Stomach (tissue), 9 donors: ENCODE data around the gene EPG5. TPM values are rescaled to one million over a fixed set of nuclear protein-coding genes. Genes with fewer than 3 reads are reported as not detected.
"Not testable (repeated sequence)": the region's sequence is repeated elsewhere in the genome, so short reads cannot be mapped to it uniquely, and the experiment has no call there.

Experiments
- DNase-seq, 2 donors: peaks; one replicate each; pipeline versions ENCODE4 v3.0.0 to v3.0.0-alpha.2; 2013 to 2019
- H3K27ac ChIP-seq, 5 donors: fragments of 200-600 bp in 4 of 5; sonication (generic) in 4 of 5; one replicate each; pipeline ENCODE4 v1.5.1; 2013 to 2019; ENCODE audit warnings: mild to moderate bottlenecking in 1 of 5, moderate library complexity in 1 of 5
- H3K27me3 ChIP-seq, 3 donors: fragments of 200-600 bp; sonication (generic); one replicate each; pipeline ENCODE4 v1.5.1; 2017 to 2019; ENCODE audit warnings: mixed run types in 1 of 3
- H3K36me3 ChIP-seq, 4 donors: fragments of 200-600 bp; sonication (generic); 1 replicate in 3 of 4; 2 replicates in 1 of 4; pipeline ENCODE4 v1.5.1; 2016 to 2019
- H3K4me1 ChIP-seq, 4 donors: fragments of 200-600 bp; sonication (generic); one replicate each; pipeline ENCODE4 v1.5.1; 2016 to 2019
- H3K4me3 ChIP-seq, 4 donors: fragments of 200-600 bp; sonication (generic) in 3 of 4; one replicate each; pipeline ENCODE4 v1.5.1; 2016 to 2019; ENCODE audit warnings: mild to moderate bottlenecking in 1 of 4
- H3K9me3 ChIP-seq, 4 donors: fragments of 200-600 bp; sonication (generic); one replicate each; pipeline ENCODE4 v1.5.1; 2016 to 2019
- CTCF ChIP-seq, 7 experiments: fragments of 450-650 bp in 4 of 7; fragments of 200-600 bp in 3 of 7; sonication (generic) in 3 of 7; IDR thresholded peaks; one replicate each; pipeline ENCODE4 v1.5.1; 2016 to 2019; ENCODE audit warnings: antibody characterized with exemption in 7 of 7, control low read depth in 2 of 7, mild to moderate bottlenecking in 1 of 7
- EP300 ChIP-seq: sonication (generic); formaldehyde crosslinking; IDR thresholded peaks from one replicate; pipeline ENCODE4 v1.6.1; 2017; ENCODE audit warnings: antibody characterized with exemption
- POLR2A ChIP-seq, 4 donors: fragments of 450-650 bp; IDR thresholded peaks; one replicate each; pipeline ENCODE4 v1.6.1; 2016; ENCODE audit warnings: antibody characterized with exemption in 4 of 4, control low read depth in 2 of 4, mild to moderate bottlenecking in 1 of 4, moderate library complexity in 1 of 4
- POLR2AphosphoS5 ChIP-seq, 3 donors: sonication (generic); formaldehyde crosslinking; IDR thresholded peaks; one replicate each; pipeline ENCODE4 v1.6.1; 2016; ENCODE audit warnings: antibody characterized with exemption in 3 of 3
- WGBS, 5 donors: extraction: QIAGEN DNeasy Blood & Tissue Kit in 3 of 5; methylation state at CpG; one replicate each; pipeline versions ENCODE4 v1.1.5 to v1.1.7; 2013 to 2018; 5-methylcytosine and 5-hydroxymethylcytosine counted together
- intact Hi-C: fragments of 100-400 bp; cut with DNase I; formaldehyde crosslinking; loops from one replicate; pipeline ENCODE4 v1.15.1; 2023; ENCODE audit warnings: low total_unique reads
- polyA plus RNA-seq, 3 donors: library from polyadenylated mRNA; stranded (reverse); fragments of 200-250 nt; gene quantifications; one replicate each; pipeline ENCODE4 v1.2.3, GENCODE V29; 2013
- total RNA-seq, 5 donors: library from RNA; depleted of rRNA; stranded (reverse); fragments of >200 nt; gene quantifications; one replicate each; pipeline versions ENCODE4 v1.1.0 to v1.2.3, GENCODE V29; 2014 to 2016
- donor health status: healthy with polysubstance abuse.
- donor health status: Bipolar disorder and iron deficiency.
- donor health status: healthy.

EPG5 gene
- total and polyA plus RNA-seq, 8 donors = 2.0 to 52.9 (median 17.7) TPM

GRCh38 chr18:45995461-45995860 lies 28.3 kb upstream of the EPG5 start:
- intact Hi-C loops = no loop called here
- WGBS, 5 donors = 91 to 99% (median 92%) methylated on average over 3 of the region's 3 CpGs
- Histone ChIP-seq H3K27me3 (no peaks in the 10 kb centered on the region), H3K36me3 (peaks cover 0 to 46% (median 31%) of the 10 kb centered on the region in 4 donors), H3K9me3 (no peaks in the 10 kb centered on the region), H3K4me1 (no peaks in the 10 kb centered on the region), H3K27ac (no peak overlapping the region), H3K4me3 (no peak overlapping the region)
- TF ChIP-seq CTCF (IDR thresholded peaks at IDR 0.05) (no peak), EP300 (no peak), POLR2AphosphoS5 (IDR thresholded peaks at IDR 0.05) (no peak), POLR2A (IDR thresholded peaks at IDR 0.05) (no peak)
- no peak for DNase-seq

- intact Hi-C loops = no loop called here
- H3K36me3 ChIP-seq = peaks cover 0 to 56% (median 45%) of the 10 kb centered on the region in 4 donors
- WGBS, 5 donors = 68 to 87% (median 81%) methylated on average over 4 of the region's 4 CpGs
- H3K27me3 ChIP-seq = no peaks in the 10 kb centered on the region
- no peak for DNase-seq
- TF ChIP-seq CTCF (IDR thresholded peaks at IDR 0.05) = no peak
- no peak for TF ChIP-seq POLR2AphosphoS5 (IDR thresholded peaks at IDR 0.05)
- no peak for TF ChIP-seq POLR2A (IDR thresholded peaks at IDR 0.05)
- TF ChIP-seq EP300 = no peak
- no peaks in the 10 kb centered on the region for H3K4me1 ChIP-seq
- H3K4me3 ChIP-seq = no peak overlapping the region
- no peaks in the 10 kb centered on the region for H3K9me3 ChIP-seq
- no peak overlapping the region for H3K27ac ChIP-seq
Measured at GRCh38 chr18:45993438-45993837, 26.3 kb upstream of the EPG5 start.

GRCh38 chr18:45992527-45992926 lies 25.4 kb upstream of the EPG5 start:
- H3K36me3 ChIP-seq = peaks cover 0 to 61% (median 52%) of the 10 kb centered on the region in 4 donors
- H3K4me1 ChIP-seq, H3K27ac ChIP-seq, H3K27me3 ChIP-seq, intact Hi-C loops, H3K9me3 ChIP-seq, DNase-seq, H3K4me3 ChIP-seq: not testable (repeated sequence)
- 90 to 99% (median 94%) methylated on average over 6 of the region's 6 CpGs for WGBS, 5 donors

GRCh38 chr18:45991788-45992187 lies 24.7 kb upstream of the EPG5 start:
- 77 to 92% (median 86%) methylated on average over 3 of the region's 3 CpGs for WGBS, 5 donors
- DNase-seq = no peak
- H3K27me3 ChIP-seq = no peaks in the 10 kb centered on the region
- H3K4me1 ChIP-seq = no peaks in the 10 kb centered on the region
- no peak overlapping the region for H3K27ac ChIP-seq
- TF ChIP-seq POLR2AphosphoS5 (IDR thresholded peaks at IDR 0.05) (no peak), EP300 (no peak), POLR2A (IDR thresholded peaks at IDR 0.05) (no peak), CTCF (IDR thresholded peaks at IDR 0.05) (no peak)
- H3K36me3 ChIP-seq = peaks cover 0 to 60% (median 52%) of the 10 kb centered on the region in 4 donors
- H3K9me3 ChIP-seq = no peaks in the 10 kb centered on the region
- intact Hi-C loops = no loop called here
- H3K4me3 ChIP-seq = no peak overlapping the region

GRCh38 chr18:45984546-45985235 lies 17.6 kb upstream of the EPG5 start:
- DNase-seq = no peak
- Histone ChIP-seq H3K27ac (no peak overlapping the region), H3K9me3 (no peaks in the 10 kb centered on the region), H3K27me3 (no peaks in the 10 kb centered on the region), H3K4me1 (peaks cover 0 to 10% (median 5%) of the 10 kb centered on the region in 4 donors), H3K4me3 (no peak overlapping the region), H3K36me3 (peaks cover 0 to 27% (median 21%) of the 10 kb centered on the region in 4 donors)
- intact Hi-C loops = no loop called here
- TF ChIP-seq POLR2AphosphoS5 (IDR thresholded peaks at IDR 0.05) (no peak), CTCF (IDR thresholded peaks at IDR 0.05) (no peak), EP300 (no peak), POLR2A (IDR thresholded peaks at IDR 0.05) (no peak)
- 84 to 91% (median 88%) methylated on average over 4 of the region's 4 CpGs for WGBS, 5 donors
